ENCODE measurements around the gene SNTG2.

DNA sequence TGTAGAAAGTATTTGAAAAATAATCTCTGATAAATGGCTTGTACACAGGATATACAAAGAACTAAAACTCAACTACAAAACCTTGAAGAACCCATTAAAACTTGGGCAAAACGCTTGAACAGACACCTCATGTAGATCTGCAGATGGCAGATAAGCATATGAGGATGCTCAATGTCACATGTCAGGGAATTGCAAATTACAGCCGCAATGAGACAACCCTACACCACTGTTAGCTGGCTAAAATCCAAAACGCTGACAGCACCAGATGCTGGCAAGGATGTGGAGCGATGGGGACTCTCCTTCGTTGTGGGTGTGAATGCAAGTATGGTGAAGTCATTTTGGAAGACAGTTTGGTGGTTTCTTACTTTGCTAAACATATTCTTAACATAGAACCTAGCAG is 53.7 kb downstream of the SNTG2 start:
- no peak for TF ChIP-seq EZH2phosphoT487 (IDR thresholded peaks at IDR 0.05; ENCODE audit: borderline replicate concordance)
- TF ChIP-seq, protein P1, sequence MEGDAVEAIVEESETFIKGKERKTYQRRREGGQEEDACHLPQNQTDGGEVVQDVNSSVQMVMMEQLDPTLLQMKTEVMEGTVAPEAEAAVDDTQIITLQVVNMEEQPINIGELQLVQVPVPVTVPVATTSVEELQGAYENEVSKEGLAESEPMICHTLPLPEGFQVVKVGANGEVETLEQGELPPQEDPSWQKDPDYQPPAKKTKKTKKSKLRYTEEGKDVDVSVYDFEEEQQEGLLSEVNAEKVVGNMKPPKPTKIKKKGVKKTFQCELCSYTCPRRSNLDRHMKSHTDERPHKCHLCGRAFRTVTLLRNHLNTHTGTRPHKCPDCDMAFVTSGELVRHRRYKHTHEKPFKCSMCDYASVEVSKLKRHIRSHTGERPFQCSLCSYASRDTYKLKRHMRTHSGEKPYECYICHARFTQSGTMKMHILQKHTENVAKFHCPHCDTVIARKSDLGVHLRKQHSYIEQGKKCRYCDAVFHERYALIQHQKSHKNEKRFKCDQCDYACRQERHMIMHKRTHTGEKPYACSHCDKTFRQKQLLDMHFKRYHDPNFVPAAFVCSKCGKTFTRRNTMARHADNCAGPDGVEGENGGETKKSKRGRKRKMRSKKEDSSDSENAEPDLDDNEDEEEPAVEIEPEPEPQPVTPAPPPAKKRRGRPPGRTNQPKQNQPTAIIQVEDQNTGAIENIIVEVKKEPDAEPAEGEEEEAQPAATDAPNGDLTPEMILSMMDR (conservative IDR thresholded peaks at IDR 0.05; ENCODE audit: low read length) = no peak
